Measurements from ENCODE around the gene APOE. TPM values are rescaled to one million over a fixed set of nuclear protein-coding genes. Genes with fewer than 3 reads are reported as not detected.
A peak's percentile ranks its signal among the peaks of the same experiment; 100 is the strongest.

APOE gene
- total RNA-seq (2021; fragmentation: NEBNext Ultra II Directional; extraction: Animal tissue kit (Norgen Biotek cat#: 25700)) (629 and 679 TPM in 2 replicates), polyA plus RNA-seq (2011; rRNA removed) (1,258 and 1,819 TPM in 2 replicates), polyA minus RNA-seq (2011; rRNA and poly(A)+ RNA removed) (77.1 and 107 TPM in 2 replicates)
- 2,004 TPM for polyA plus RNA-seq (2011; cell fraction: cytosol; rRNA removed)
- 1,227 TPM for polyA plus RNA-seq (2011; cell fraction: nucleus; rRNA removed)
- 455 to 954 TPM (median 869 TPM) in 4 replicates for polyA plus RNA-seq (2012, experiment 1 of 2)
- 444 TPM for polyA plus RNA-seq (2012, experiment 2 of 2)
- polyA plus RNA-seq (2013, experiment 1 of 2): 1,163 TPM
- 1,134 TPM for polyA plus RNA-seq (2013, experiment 2 of 2)
- polyA minus RNA-seq (2011; cell fraction: cytosol; rRNA and poly(A)+ RNA removed): 305 TPM
- polyA minus RNA-seq (2011; cell fraction: nucleus; rRNA and poly(A)+ RNA removed): 218 TPM
- long read RNA-seq, experiment 1, transcript APOE-201 (4 exons, 1,208 nt): major isoform, 68 of 333 reads
- long read RNA-seq, experiment 1, transcript APOE-202 (3 exons, 923 nt): minor isoform, 29 of 333 reads
- long read RNA-seq, experiment 1, partial matches to known transcripts: 18 of 333 reads
- long read RNA-seq, experiment 1, other reads (novel, unspliced or antisense): 217 of 333 reads
- long read RNA-seq, experiment 2: 0 reads

DNA sequence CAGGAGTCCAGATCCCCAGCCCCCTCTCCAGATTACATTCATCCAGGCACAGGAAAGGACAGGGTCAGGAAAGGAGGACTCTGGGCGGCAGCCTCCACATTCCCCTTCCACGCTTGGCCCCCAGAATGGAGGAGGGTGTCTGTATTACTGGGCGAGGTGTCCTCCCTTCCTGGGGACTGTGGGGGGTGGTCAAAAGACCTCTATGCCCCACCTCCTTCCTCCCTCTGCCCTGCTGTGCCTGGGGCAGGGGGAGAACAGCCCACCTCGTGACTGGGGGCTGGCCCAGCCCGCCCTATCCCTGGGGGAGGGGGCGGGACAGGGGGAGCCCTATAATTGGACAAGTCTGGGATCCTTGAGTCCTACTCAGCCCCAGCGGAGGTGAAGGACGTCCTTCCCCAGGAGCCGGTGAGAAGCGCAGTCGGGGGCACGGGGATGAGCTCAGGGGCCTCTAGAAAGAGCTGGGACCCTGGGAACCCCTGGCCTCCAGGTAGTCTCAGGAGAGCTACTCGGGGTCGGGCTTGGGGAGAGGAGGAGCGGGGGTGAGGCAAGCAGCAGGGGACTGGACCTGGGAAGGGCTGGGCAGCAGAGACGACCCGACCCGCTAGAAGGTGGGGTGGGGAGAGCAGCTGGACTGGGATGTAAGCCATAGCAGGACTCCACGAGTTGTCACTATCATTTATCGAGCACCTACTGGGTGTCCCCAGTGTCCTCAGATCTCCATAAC is at the start of gene APOE:
TSS of gene APOE (plus strand) at position 360 of the 724 bp plus-strand sequence. CDS start 829 bp downstream, outside the sequence.
- Histone ChIP-seq H3K4me1 (replicated peaks in 1 of 4; ENCODE audit: control insufficient read depth in 3 of 4, insufficient read depth in 4 of 4, low read length in 3 of 4) (peaks cover 0 to 8% (median 7%) of the 10 kb centered on the region in 4 experiments; a peak in 6 of 7 replicates), H3K56ac (replicated peaks; ENCODE audit: insufficient read length, low read depth, low read length) (peak within 1 kb of the TSS; percentile 94), H2BK5ac (ENCODE audit: low read depth, low read length) (peak within 1 kb of the TSS; percentile 90), H3K27ac (ENCODE audit: low read depth, low read length) (peak within 1 kb of the TSS; percentile 87), H2BK12ac (ENCODE audit: low read depth, low read length) (peak within 1 kb of the TSS; percentile 95; the same call in 1 of the 2 replicates), H3K4ac (replicated peaks; ENCODE audit: insufficient read length, low read depth, low read length) (peak within 1 kb of the TSS; percentile 96), H4K91ac (replicated peaks; ENCODE audit: insufficient read length, low read length) (peak within 1 kb of the TSS; percentile 92), H3K79me1 (ENCODE audit: low read depth, low read length) (no peaks in the 10 kb centered on the region; the same call in 1 of the 2 replicates), H4K5ac (ENCODE audit: insufficient read length, low read depth, low read length) (peak within 1 kb of the TSS; percentile 91), H3K23ac (ENCODE audit: insufficient read length) (no peak within 1 kb of the TSS), H2AFZ (ENCODE audit: low read length) (no peak within 1 kb of the TSS), H3K9me3 (ENCODE audit: insufficient read depth in 2 of 2, low read depth in 1 of 2, low read length in 1 of 2) (no peaks in the 10 kb centered on the region), H2BK20ac (ENCODE audit: low read length) (no peak within 1 kb of the TSS), H3K14ac (ENCODE audit: insufficient read length) (peak within 1 kb of the TSS; percentile 11), H3K79me2 (ENCODE audit: control insufficient read depth in 1 of 2, insufficient read depth in 2 of 2, low read length in 2 of 2) (peaks cover 0 to 11% of the 10 kb centered on the region in 2 experiments; a peak in 1 of 4 replicates), H4K20me1 (replicated peaks in 1 of 2; ENCODE audit: control insufficient read depth in 1 of 2, insufficient read depth in 2 of 2, low read length in 2 of 2) (peaks cover 0 to 29% of the 10 kb centered on the region in 2 experiments), H3K23me2 (ENCODE audit: low read depth, low read length) (peaks cover 3% of the 10 kb centered on the region; the same call in 1 of the 2 replicates), H4K8ac (ENCODE audit: extremely low read depth, insufficient read depth, low read length) (peak within 1 kb of the TSS; percentile 93), H3K9ac (replicated peaks in 1 of 4; ENCODE audit: extremely low read depth in 1 of 4, low read depth in 3 of 4, low read length in 3 of 4) (peak within 1 kb of the TSS; percentile 78 to 91 (median 86)), H3K4me3 (ENCODE audit: extremely low read depth in 1 of 4, insufficient read depth in 2 of 4, low read depth in 3 of 4, low read length in 4 of 4) (peak within 1 kb of the TSS; percentile 82 to 98 (median 91)), H3K27me3 (replicated peaks in 1 of 4; ENCODE audit: control insufficient read depth in 3 of 4, extremely low read depth in 1 of 4, insufficient read depth in 3 of 4, low read length in 3 of 4) (no peaks in the 10 kb centered on the region), H2AK5ac (ENCODE audit: low read depth, low read length) (peak within 1 kb of the TSS; percentile 87; the same call in 1 of the 2 replicates), H3K18ac (ENCODE audit: extremely low read depth, low read length) (peak within 1 kb of the TSS; percentile 89), H2BK120ac (replicated peaks; ENCODE audit: low read depth, low read length) (peak within 1 kb of the TSS; percentile 86), H3K4me2 (ENCODE audit: insufficient read depth in 1 of 2, low read depth in 2 of 2, low read length in 2 of 2) (peak within 1 kb of the TSS; percentile 76 to 85), H3K36me3 (ENCODE audit: control insufficient read depth in 2 of 4, insufficient read depth in 4 of 4, low read length in 3 of 4) (peaks cover 15 to 48% (median 35%) of the 10 kb centered on the region in 4 experiments; a peak in 7 of 8 replicates), H2BK15ac (ENCODE audit: low read length) (0 out of 2 replicates have a peak within 1 kb of the TSS, but pooled peaks have one; percentile 21)
- 2% methylated on average over 11 of the region's 20 CpGs; no CpG with 5 or more reads in 1 of the 2 experiments for WGBS, 2 experiments (ENCODE audit: extremely low coverage in 1 of 2, insufficient coverage in 1 of 2, insufficient read length in 1 of 2, insufficient replicate concordance in 2 of 2, low coverage in 1 of 2, low lambda C conversion rate in 2 of 2, missing lambda C conversion rate in 1 of 2)
- ChIA-PET POLR2A (ENCODE audit: partially characterized antibody) (interaction anchor here (0.7 to 12.3 kb wide), 46 partner anchors 9 to 187 kb away, joined by 3 to 247 read pairs (median 4); partner anchors contain the start of genes APOC1, APOC2, BCAM and CLASRP), CTCF (ENCODE audit: partially characterized antibody) (interaction anchor here (0.6 to 15.2 kb wide), 17 partner anchors 7 to 154 kb away, joined by 3 to 201 read pairs (median 4); partner anchors contain the start of gene CLPTM1)
- DNase-seq (ENCODE audit: low read depth in 1 of 2, low spot score in 2 of 2): peak; percentile 86 to 93
- FAIRE-seq: no peak
- no peak for TF ChIP-seq RBBP5 (IDR thresholded peaks at IDR 0.05; ENCODE audit: borderline replicate concordance, low read depth, low read length)
- TF ChIP-seq CEBPB (IDR thresholded peaks at IDR 0.05; ENCODE audit: low read depth, low read length): no peak
- TF ChIP-seq SP1 (IDR thresholded peaks at IDR 0.05; ENCODE audit: low read depth, low read length): peak; percentile 59; the same call in 1 of the 2 replicates
- no peak for TF ChIP-seq RFX5 (IDR thresholded peaks at IDR 0.05; ENCODE audit: borderline replicate concordance, low read depth, low read length)
- TF ChIP-seq KDM5A (IDR thresholded peaks at IDR 0.05; ENCODE audit: low read length): no peak
- peak; percentile 19 for TF ChIP-seq KDM4A (IDR thresholded peaks at IDR 0.05; ENCODE audit: low read depth, low read length, severe bottlenecking)
- no peak for TF ChIP-seq EZH2 (IDR thresholded peaks at IDR 0.05; ENCODE audit: low read depth, low read length, severe bottlenecking)
- TF ChIP-seq TBP (IDR thresholded peaks at IDR 0.05; ENCODE audit: low read depth, low read length): peak; percentile 94

Measured in H1 (cell line).